Measurements from ENCODE around the gene ATP6V0E2. TPM values are rescaled to one million over a fixed set of nuclear protein-coding genes. Genes with fewer than 3 reads are reported as not detected.
A peak's percentile ranks its signal among the peaks of the same experiment; 100 is the strongest.

Gene ATP6V0E2
- total and polyA plus RNA-seq, 4 donors, result 8.6 to 34.8 (median 24.5) TPM

GRCh38 chr7:149871576-149871975, 2.2 kb upstream of the ATP6V0E2 start:
- no peak for TF ChIP-seq CTCF (IDR thresholded peaks at IDR 0.05; ENCODE audit: control extremely low read depth, extremely low read depth)

GRCh38 chr7:149872419-149873073, 1.2 kb upstream of the ATP6V0E2 start:
- ATAC-seq (ENCODE audit: insufficient read depth, low FRiP score), result peak; percentile 48
- WGBS, 2 donors, result 20 to 27% methylated on average over 13 of the region's 13 CpGs

More at GRCh38 chr7:149871576-149871975, 2.2 kb upstream of the ATP6V0E2 start:
- DNase-seq (peak in 1 of 3 donors; percentile 54), ATAC-seq (ENCODE audit: insufficient read depth, low FRiP score) (no peak)
- 100% methylated on average over 1 of the region's 1 CpG for WGBS, 2 donors
- no peak overlapping the region for H3K9ac ChIP-seq (ENCODE audit: insufficient read depth in 1 of 2, low read length in 2 of 2)
- H3K27ac ChIP-seq (ENCODE audit: low read depth in 1 of 2, low read length in 1 of 2), result no peak overlapping the region
- H3K9me3 ChIP-seq (ENCODE audit: control insufficient read depth in 4 of 4, insufficient read depth in 3 of 4, low read length in 3 of 4), result no peaks in the 10 kb centered on the region
- H3K27me3 ChIP-seq (ENCODE audit: control insufficient read depth in 3 of 3, insufficient read depth in 3 of 3, low read length in 2 of 3), result no peaks in the 10 kb centered on the region
- H3K4me1 ChIP-seq (ENCODE audit: control insufficient read depth in 5 of 5, insufficient read depth in 5 of 5, low read length in 5 of 5), result peaks cover 0 to 25% (median 8%) of the 10 kb centered on the region in 5 donors
- peaks cover 0 to 1% (median 0%) of the 10 kb centered on the region in 4 donors for H3K36me3 ChIP-seq (ENCODE audit: control insufficient read depth in 4 of 4, insufficient read depth in 4 of 4, low read length in 4 of 4)
- H3K4me3 ChIP-seq, result no peak overlapping the region

GRCh38 chr7:149873970-149874643, 338 bp downstream of the ATP6V0E2 start:
- H3K27ac ChIP-seq (ENCODE audit: low read depth in 1 of 2, low read length in 1 of 2), result peak overlapping the region in 1 of 2 donors; percentile 2
- TF ChIP-seq CTCF (IDR thresholded peaks at IDR 0.05; ENCODE audit: control extremely low read depth, extremely low read depth), result no peak
- H3K9me3 ChIP-seq (ENCODE audit: control insufficient read depth in 4 of 4, insufficient read depth in 3 of 4, low read length in 3 of 4), result no peaks in the 10 kb centered on the region
- peaks cover 0 to under 1% (median 0%) of the 10 kb centered on the region in 4 donors for H3K36me3 ChIP-seq (ENCODE audit: control insufficient read depth in 4 of 4, insufficient read depth in 4 of 4, low read length in 4 of 4)
- ATAC-seq (ENCODE audit: insufficient read depth, low FRiP score) (no peak), DNase-seq (no peak)
- H3K9ac ChIP-seq (ENCODE audit: insufficient read depth in 1 of 2, low read length in 2 of 2), result no peak overlapping the region
- H3K4me1 ChIP-seq (ENCODE audit: control insufficient read depth in 5 of 5, insufficient read depth in 5 of 5, low read length in 5 of 5), result peaks cover 0 to 16% (median 0%) of the 10 kb centered on the region in 5 donors
- 8 to 9% methylated on average over 44 to 46 of the region's 46 CpGs for WGBS, 2 donors
- H3K4me3 ChIP-seq, result peak overlapping the region; percentile 64
- no peaks in the 10 kb centered on the region for H3K27me3 ChIP-seq (ENCODE audit: control insufficient read depth in 3 of 3, insufficient read depth in 3 of 3, low read length in 2 of 3)

More at GRCh38 chr7:149872419-149873073, 1.2 kb upstream of the ATP6V0E2 start:
- Histone ChIP-seq H3K36me3 (ENCODE audit: control insufficient read depth in 4 of 4, insufficient read depth in 4 of 4, low read length in 4 of 4) (peaks cover 0 to 1% (median 0%) of the 10 kb centered on the region in 4 donors), H3K27ac (ENCODE audit: low read depth in 1 of 2, low read length in 1 of 2) (peak overlapping the region; percentile 85 to 87), H3K4me3 (peak overlapping the region; percentile 4), H3K9me3 (ENCODE audit: control insufficient read depth in 4 of 4, insufficient read depth in 3 of 4, low read length in 3 of 4) (no peaks in the 10 kb centered on the region), H3K27me3 (ENCODE audit: control insufficient read depth in 3 of 3, insufficient read depth in 3 of 3, low read length in 2 of 3) (no peaks in the 10 kb centered on the region), H3K4me1 (ENCODE audit: control insufficient read depth in 5 of 5, insufficient read depth in 5 of 5, low read length in 5 of 5) (peaks cover 0 to 16% (median 0%) of the 10 kb centered on the region in 5 donors), H3K9ac (ENCODE audit: insufficient read depth in 1 of 2, low read length in 2 of 2) (no peak overlapping the region)
- DNase-seq, result peak; percentile 89 to 94 (median 89)
- TF ChIP-seq CTCF (IDR thresholded peaks at IDR 0.05; ENCODE audit: control extremely low read depth, extremely low read depth), result no peak

All from lung (tissue), 12 donors.